GM12878 (cell line): ENCODE data around the gene ANAPC5. TPM values are rescaled to one million over a fixed set of nuclear protein-coding genes. Genes with fewer than 3 reads are reported as not detected.

Source experiments
- ETV6 ChIP-seq, 2 experiments: fragments of 450-650 bp in 1 of 2; IDR thresholded peaks in 1 of 2; conservative IDR thresholded peaks in 1 of 2; 2 replicates each; pipeline ENCODE4 v1.6.1; 2014; ENCODE audit warnings: antibody characterized with exemption in 1 of 2, borderline replicate concordance in 1 of 2, low read depth in 1 of 2, mild to moderate bottlenecking in 1 of 2, moderate library complexity in 1 of 2
- MEF2A ChIP-seq: IDR thresholded peaks from 2 replicates; pipeline ENCODE4 v1.6.1; 2011; ENCODE audit warnings: low read depth, mild to moderate bottlenecking, low read length, moderate library complexity; ENCODE audit not compliant: insufficient read depth
- MTA2 ChIP-seq: fragments of 450-650 bp; IDR thresholded peaks from 2 replicates; pipeline ENCODE4 v1.6.1; 2016; ENCODE audit warnings: low read depth, mild to moderate bottlenecking, moderate library complexity
- NFIC ChIP-seq: IDR thresholded peaks from 2 replicates; pipeline ENCODE4 v1.6.1; 2012; ENCODE audit warnings: low read depth, mild to moderate bottlenecking, inconsistent platforms, low read length, moderate library complexity
- POLR2AphosphoS5 ChIP-seq: IDR thresholded peaks from 2 replicates; pipeline ENCODE4 v1.6.1; 2011; ENCODE audit warnings: mild to moderate bottlenecking, low read length, inconsistent platforms
- SP1 ChIP-seq: IDR thresholded peaks from one replicate; pipeline ENCODE4 v1.6.1; 2011; ENCODE audit warnings: low read depth, low read length
- SUPT20H ChIP-seq: IDR thresholded peaks from 2 replicates; pipeline ENCODE4 v1.6.1; 2011; ENCODE audit warnings: low read depth, mild to moderate bottlenecking, low read length, moderate library complexity, borderline replicate concordance; ENCODE audit not compliant: control insufficient read depth
- ZBED1 ChIP-seq: IDR thresholded peaks from 2 replicates; pipeline ENCODE4 v1.6.1; 2016; ENCODE audit warnings: borderline replicate concordance
- ZNF622 ChIP-seq: fragments of 450-650 bp; IDR thresholded peaks from 2 replicates; pipeline ENCODE4 v1.6.1; 2017; ENCODE audit warnings: mild to moderate bottlenecking, inconsistent platforms
- polyA plus RNA-seq, 11 experiments: library from polyadenylated mRNA; depleted of rRNA in 4 of 11; unstranded in 6 of 11; stranded (reverse) in 5 of 11; fragments of >200 nt; fragmentation: Nextera tagmentation in 4 of 11; fragmentation: Illumina TruSeq in 1 of 11; extraction: Ambion mirVana in 4 of 11; extraction: Trizol in 1 of 11; gene quantifications; 1 replicate in 1 of 11; 2 replicates in 10 of 11; pipeline versions ENCODE4 v1.2.1 to v1.2.3, GENCODE V29; 2011 to 2016; ENCODE audit warnings: inconsistent platforms in 2 of 11, missing spikeins in 2 of 11, low read depth in 1 of 11
- total RNA-seq, 4 experiments: library from RNA; depleted of rRNA in 3 of 4; stranded (reverse); fragments of >200 nt in 3 of 4; fragmentation: Illumina TruSeq in 1 of 4; extraction: Trizol in 1 of 4; gene quantifications; 2 replicates each; pipeline versions ENCODE4 v1.2.1 to v1.2.3, GENCODE V29; 2013 to 2021
- TF ChIP-seq, protein P1 (sequence below): fragments of 450-650 bp; IDR thresholded peaks from 2 replicates; pipeline ENCODE4 v1.6.1; 2018; ENCODE audit warnings: mild to moderate bottlenecking, low read depth, moderate library complexity; ENCODE audit not compliant: partially characterized antibody
- TF ChIP-seq, protein P2 (sequence below): IDR thresholded peaks from 2 replicates; pipeline ENCODE4 v1.6.1; 2011; ENCODE audit warnings: mild to moderate bottlenecking, low read depth, low read length, moderate library complexity; ENCODE audit not compliant: insufficient replicate concordance
- TF ChIP-seq, protein P3 (sequence below): fragments of 450-650 bp; formaldehyde crosslinking; IDR thresholded peaks from 2 replicates; pipeline ENCODE4 v1.4.0; 2020; ENCODE audit warnings: mild to moderate bottlenecking, moderate library complexity
- TF ChIP-seq, protein P4 (sequence below): IDR thresholded peaks from 2 replicates; pipeline ENCODE4 v1.6.1; 2012; ENCODE audit warnings: low read depth, low read length, improper control_type of control experiment

ANAPC5 gene
- total and polyA plus RNA-seq, 10 of the 15 experiments (the other 5 are each of a cell fraction or from before 2014, with no cell fraction given): 102 to 227 (median 166) TPM

DNA sequence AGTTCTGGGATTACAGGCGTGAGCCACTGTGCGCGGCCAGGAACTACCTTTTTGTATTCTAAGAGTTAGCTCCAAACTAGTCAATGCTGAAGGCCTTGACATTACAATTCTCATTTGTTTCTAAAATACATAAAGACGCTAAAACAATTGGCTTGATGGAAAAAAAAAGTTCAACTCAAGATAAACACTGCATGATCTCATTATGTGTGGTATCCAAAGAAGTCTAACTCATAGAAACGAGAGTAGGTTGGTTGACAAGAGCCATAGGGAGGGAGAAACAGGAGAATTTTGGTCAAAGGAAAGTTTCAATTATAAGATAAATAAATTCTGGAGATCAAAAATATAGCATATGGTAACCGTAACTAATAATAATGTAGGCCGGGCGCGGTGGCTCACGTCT is 27.7 kb upstream of the ANAPC5 start (continued):
- TF ChIP-seq, protein P1, sequence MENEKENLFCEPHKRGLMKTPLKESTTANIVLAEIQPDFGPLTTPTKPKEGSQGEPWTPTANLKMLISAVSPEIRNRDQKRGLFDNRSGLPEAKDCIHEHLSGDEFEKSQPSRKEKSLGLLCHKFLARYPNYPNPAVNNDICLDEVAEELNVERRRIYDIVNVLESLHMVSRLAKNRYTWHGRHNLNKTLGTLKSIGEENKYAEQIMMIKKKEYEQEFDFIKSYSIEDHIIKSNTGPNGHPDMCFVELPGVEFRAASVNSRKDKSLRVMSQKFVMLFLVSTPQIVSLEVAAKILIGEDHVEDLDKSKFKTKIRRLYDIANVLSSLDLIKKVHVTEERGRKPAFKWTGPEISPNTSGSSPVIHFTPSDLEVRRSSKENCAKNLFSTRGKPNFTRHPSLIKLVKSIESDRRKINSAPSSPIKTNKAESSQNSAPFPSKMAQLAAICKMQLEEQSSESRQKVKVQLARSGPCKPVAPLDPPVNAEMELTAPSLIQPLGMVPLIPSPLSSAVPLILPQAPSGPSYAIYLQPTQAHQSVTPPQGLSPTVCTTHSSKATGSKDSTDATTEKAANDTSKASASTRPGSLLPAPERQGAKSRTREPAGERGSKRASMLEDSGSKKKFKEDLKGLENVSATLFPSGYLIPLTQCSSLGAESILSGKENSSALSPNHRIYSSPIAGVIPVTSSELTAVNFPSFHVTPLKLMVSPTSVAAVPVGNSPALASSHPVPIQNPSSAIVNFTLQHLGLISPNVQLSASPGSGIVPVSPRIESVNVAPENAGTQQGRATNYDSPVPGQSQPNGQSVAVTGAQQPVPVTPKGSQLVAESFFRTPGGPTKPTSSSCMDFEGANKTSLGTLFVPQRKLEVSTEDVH: no peak
- TF ChIP-seq, protein P2, sequence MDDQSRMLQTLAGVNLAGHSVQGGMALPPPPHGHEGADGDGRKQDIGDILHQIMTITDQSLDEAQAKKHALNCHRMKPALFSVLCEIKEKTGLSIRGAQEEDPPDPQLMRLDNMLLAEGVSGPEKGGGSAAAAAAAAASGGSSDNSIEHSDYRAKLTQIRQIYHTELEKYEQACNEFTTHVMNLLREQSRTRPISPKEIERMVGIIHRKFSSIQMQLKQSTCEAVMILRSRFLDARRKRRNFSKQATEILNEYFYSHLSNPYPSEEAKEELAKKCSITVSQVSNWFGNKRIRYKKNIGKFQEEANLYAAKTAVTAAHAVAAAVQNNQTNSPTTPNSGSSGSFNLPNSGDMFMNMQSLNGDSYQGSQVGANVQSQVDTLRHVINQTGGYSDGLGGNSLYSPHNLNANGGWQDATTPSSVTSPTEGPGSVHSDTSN: no peak
- TF ChIP-seq, protein P3, sequence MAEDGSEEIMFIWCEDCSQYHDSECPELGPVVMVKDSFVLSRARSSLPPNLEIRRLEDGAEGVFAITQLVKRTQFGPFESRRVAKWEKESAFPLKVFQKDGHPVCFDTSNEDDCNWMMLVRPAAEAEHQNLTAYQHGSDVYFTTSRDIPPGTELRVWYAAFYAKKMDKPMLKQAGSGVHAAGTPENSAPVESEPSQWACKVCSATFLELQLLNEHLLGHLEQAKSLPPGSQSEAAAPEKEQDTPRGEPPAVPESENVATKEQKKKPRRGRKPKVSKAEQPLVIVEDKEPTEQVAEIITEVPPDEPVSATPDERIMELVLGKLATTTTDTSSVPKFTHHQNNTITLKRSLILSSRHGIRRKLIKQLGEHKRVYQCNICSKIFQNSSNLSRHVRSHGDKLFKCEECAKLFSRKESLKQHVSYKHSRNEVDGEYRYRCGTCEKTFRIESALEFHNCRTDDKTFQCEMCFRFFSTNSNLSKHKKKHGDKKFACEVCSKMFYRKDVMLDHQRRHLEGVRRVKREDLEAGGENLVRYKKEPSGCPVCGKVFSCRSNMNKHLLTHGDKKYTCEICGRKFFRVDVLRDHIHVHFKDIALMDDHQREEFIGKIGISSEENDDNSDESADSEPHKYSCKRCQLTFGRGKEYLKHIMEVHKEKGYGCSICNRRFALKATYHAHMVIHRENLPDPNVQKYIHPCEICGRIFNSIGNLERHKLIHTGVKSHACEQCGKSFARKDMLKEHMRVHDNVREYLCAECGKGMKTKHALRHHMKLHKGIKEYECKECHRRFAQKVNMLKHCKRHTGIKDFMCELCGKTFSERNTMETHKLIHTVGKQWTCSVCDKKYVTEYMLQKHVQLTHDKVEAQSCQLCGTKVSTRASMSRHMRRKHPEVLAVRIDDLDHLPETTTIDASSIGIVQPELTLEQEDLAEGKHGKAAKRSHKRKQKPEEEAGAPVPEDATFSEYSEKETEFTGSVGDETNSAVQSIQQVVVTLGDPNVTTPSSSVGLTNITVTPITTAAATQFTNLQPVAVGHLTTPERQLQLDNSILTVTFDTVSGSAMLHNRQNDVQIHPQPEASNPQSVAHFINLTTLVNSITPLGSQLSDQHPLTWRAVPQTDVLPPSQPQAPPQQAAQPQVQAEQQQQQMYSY (CRISPR knock-in tag): no peak
- TF ChIP-seq MTA2 (no peak), MEF2A (no peak), SP1 (no peak), NFIC (no peak), POLR2AphosphoS5 (no peak), ETV6 (conservative IDR thresholded peaks at IDR 0.05 in 1 of 2, IDR thresholded peaks at IDR 0.05 in 1 of 2; ENCODE audit: borderline replicate concordance in 1 of 2, low read depth in 1 of 2) (no peak), ZBED1 (no peak), SUPT20H (no peak), ZNF622 (no peak)
- TF ChIP-seq, protein P4, sequence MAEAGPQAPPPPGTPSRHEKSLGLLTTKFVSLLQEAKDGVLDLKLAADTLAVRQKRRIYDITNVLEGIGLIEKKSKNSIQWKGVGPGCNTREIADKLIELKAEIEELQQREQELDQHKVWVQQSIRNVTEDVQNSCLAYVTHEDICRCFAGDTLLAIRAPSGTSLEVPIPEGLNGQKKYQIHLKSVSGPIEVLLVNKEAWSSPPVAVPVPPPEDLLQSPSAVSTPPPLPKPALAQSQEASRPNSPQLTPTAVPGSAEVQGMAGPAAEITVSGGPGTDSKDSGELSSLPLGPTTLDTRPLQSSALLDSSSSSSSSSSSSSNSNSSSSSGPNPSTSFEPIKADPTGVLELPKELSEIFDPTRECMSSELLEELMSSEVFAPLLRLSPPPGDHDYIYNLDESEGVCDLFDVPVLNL: no peak
